GM10847 (cell line): ENCODE measurements around the gene PCDHGB5.
"Not testable (repeated sequence)": the region's sequence is repeated elsewhere in the genome, so short reads cannot be mapped to it uniquely, and the experiment has no call there.

Experiments
- POLR2A ChIP-seq: IDR thresholded peaks from 2 replicates; pipeline ENCODE4 v1.6.1; 2011; ENCODE audit not compliant: insufficient read length; ENCODE audit errors: extremely low read depth

PCDHGB5 gene

GRCh38 chr5:141369994-141370848 lies 27.5 kb upstream of the PCDHGB5 start, which contains the start of gene PCDHGB3:
TSS of gene PCDHGB3 (plus strand) at chr5:141370242. CDS start at chr5:141370395, 153 bp downstream.
- no peak for TF ChIP-seq POLR2A

GRCh38 chr5:141371572-141372475 lies 25.9 kb upstream of the PCDHGB5 start:
- TF ChIP-seq POLR2A = no peak

- TF ChIP-seq POLR2A = no peak
These were observed 24.0 kb upstream of the PCDHGB5 start, which contains the start of gene PCDHGA6 for GRCh38 chr5:141373673-141374317. TSS of gene PCDHGA6 (plus strand) at chr5:141373891. CDS start at chr5:141374084, 193 bp downstream.

- TF ChIP-seq POLR2A = no peak
These were observed 23.1 kb upstream of the PCDHGB5 start for GRCh38 chr5:141374627-141375026.

GRCh38 chr5:141382469-141383294 lies 15.1 kb upstream of the PCDHGB5 start, which contains the start of gene PCDHGA7:
TSS of gene PCDHGA7 (plus strand) at chr5:141382742. CDS start at chr5:141382900, 158 bp downstream.
- no peak for TF ChIP-seq POLR2A

GRCh38 chr5:141383345-141383744 lies 14.4 kb upstream of the PCDHGB5 start:
- no peak for TF ChIP-seq POLR2A

- no peak for TF ChIP-seq POLR2A
These were observed 13.1 kb upstream of the PCDHGB5 start for GRCh38 chr5:141384471-141385267.

- not testable (repeated sequence) for TF ChIP-seq POLR2A
These were observed 10.0 kb upstream of the PCDHGB5 start, which contains the start of gene PCDHGB4 for GRCh38 chr5:141387557-141388311. TSS of gene PCDHGB4 (plus strand) at chr5:141387698. CDS start at chr5:141387885, 187 bp downstream.

- no peak for TF ChIP-seq POLR2A
These were observed 9.1 kb upstream of the PCDHGB5 start for GRCh38 chr5:141388661-141389060.

- TF ChIP-seq POLR2A = no peak
These were observed 8.3 kb upstream of the PCDHGB5 start for GRCh38 chr5:141389153-141390042.

- no peak for TF ChIP-seq POLR2A
These were observed 5.1 kb upstream of the PCDHGB5 start, which contains the start of gene PCDHGA8 for GRCh38 chr5:141392429-141393198. TSS of gene PCDHGA8 (plus strand) at chr5:141392633. CDS start at chr5:141392814, 181 bp downstream.
